GM19395 (cell line): ENCODE results near the gene LHX2.

Experiments
- ATAC-seq: cut with Tn5 transposase; IDR thresholded peaks from one replicate; pipeline ENCODE4 v1.9.1; 2021; ENCODE audit warnings: mild to moderate bottlenecking, moderate library complexity; ENCODE audit not compliant: unreplicated experiment

Gene LHX2

GRCh38 chr9:124029617-124030016, 18.0 kb downstream of the LHX2 start:
- ATAC-seq: no peak

- ATAC-seq: no peak
Measured at GRCh38 chr9:124030969-124031451, 19.4 kb downstream of the LHX2 start.

- no peak for ATAC-seq
Measured at GRCh38 chr9:124032247-124032646, 20.7 kb downstream of the LHX2 start.

- ATAC-seq: no peak
Measured at GRCh38 chr9:124033348-124033747, 21.8 kb downstream of the LHX2 start.

- no peak for ATAC-seq
Measured at GRCh38 chr9:124033967-124034366, 22.4 kb downstream of the LHX2 start.

- no peak for ATAC-seq
Measured at GRCh38 chr9:124035001-124035650, 23.6 kb downstream of the LHX2 start.

- ATAC-seq: no peak
Measured at GRCh38 chr9:124036578-124036977, 25.0 kb downstream of the LHX2 start.

- no peak for ATAC-seq
Measured at GRCh38 chr9:124037790-124038189, 26.2 kb downstream of the LHX2 start.

GRCh38 chr9:124038239-124038638, 26.7 kb downstream of the LHX2 start:
- ATAC-seq: no peak

GRCh38 chr9:124038790-124039633, 27.4 kb downstream of the LHX2 start:
- no peak for ATAC-seq

GRCh38 chr9:124040186-124040931, 28.8 kb downstream of the LHX2 start:
- no peak for ATAC-seq

GRCh38 chr9:124040935-124041816, 29.6 kb downstream of the LHX2 start:
- no peak for ATAC-seq

- no peak for ATAC-seq
Measured at GRCh38 chr9:124041817-124042116, 30.2 kb downstream of the LHX2 start.

GRCh38 chr9:124042201-124042721, 30.7 kb downstream of the LHX2 start:
- ATAC-seq: no peak

- no peak for ATAC-seq
Measured at GRCh38 chr9:124044448-124044847, 32.9 kb downstream of the LHX2 start.

GRCh38 chr9:124045076-124045829, 33.7 kb downstream of the LHX2 start:
- ATAC-seq: no peak

- no peak for ATAC-seq
Measured at GRCh38 chr9:124045830-124046177, 34.2 kb downstream of the LHX2 start.

GRCh38 chr9:124046189-124046588, 34.6 kb downstream of the LHX2 start:
- ATAC-seq: no peak

GRCh38 chr9:124047251-124047672, 35.7 kb downstream of the LHX2 start:
- ATAC-seq: no peak

GRCh38 chr9:124050955-124051354, 39.4 kb downstream of the LHX2 start:
- no peak for ATAC-seq
